ENCODE measurements around the gene INPP5A.

DNA sequence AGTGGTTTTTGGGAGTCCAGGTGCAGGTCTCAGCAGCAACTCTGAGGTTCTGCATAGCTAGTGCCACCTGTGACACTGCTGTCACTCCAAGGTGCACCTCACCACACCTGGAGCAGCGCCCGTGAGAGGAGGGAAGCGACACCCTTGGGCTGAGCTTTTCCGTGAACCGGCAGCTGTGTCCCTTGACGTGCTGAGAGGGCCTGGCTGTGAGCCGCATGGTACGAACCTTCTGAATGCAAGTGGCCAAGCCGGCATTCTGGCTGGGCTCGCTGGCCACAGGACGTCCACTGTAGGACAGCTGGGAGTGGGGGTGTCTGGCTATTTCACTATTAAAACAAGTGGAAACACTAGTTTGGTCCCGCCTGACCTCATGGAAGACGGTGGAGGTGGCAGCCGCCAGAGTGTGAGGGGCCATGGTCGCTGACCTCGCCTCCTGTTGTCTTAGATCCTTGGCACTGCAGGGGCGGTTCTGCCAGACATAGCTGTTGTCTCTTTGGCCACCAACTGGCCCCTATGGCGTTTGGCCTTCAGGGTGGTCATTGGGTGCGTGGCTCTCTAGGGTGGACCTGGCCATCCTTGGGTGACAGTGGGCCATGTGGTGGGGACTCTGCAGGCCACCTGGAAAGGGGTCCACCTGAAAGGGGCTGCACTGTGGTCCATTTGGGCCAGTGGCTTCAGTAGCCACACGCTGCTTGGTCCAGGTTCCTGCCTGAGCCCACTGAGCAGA lies 12.9 kb downstream of the INPP5A start:
- TF ChIP-seq, protein P1, sequence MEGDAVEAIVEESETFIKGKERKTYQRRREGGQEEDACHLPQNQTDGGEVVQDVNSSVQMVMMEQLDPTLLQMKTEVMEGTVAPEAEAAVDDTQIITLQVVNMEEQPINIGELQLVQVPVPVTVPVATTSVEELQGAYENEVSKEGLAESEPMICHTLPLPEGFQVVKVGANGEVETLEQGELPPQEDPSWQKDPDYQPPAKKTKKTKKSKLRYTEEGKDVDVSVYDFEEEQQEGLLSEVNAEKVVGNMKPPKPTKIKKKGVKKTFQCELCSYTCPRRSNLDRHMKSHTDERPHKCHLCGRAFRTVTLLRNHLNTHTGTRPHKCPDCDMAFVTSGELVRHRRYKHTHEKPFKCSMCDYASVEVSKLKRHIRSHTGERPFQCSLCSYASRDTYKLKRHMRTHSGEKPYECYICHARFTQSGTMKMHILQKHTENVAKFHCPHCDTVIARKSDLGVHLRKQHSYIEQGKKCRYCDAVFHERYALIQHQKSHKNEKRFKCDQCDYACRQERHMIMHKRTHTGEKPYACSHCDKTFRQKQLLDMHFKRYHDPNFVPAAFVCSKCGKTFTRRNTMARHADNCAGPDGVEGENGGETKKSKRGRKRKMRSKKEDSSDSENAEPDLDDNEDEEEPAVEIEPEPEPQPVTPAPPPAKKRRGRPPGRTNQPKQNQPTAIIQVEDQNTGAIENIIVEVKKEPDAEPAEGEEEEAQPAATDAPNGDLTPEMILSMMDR (IDR thresholded peaks at IDR 0.05; ENCODE audit: insufficient read depth, low read length), result no peak
- TF ChIP-seq POLR2AphosphoS5 (IDR thresholded peaks at IDR 0.05; ENCODE audit: low read depth), result no peak
